Gastroesophageal sphincter (tissue), 3 donors: Measurements from ENCODE around the gene FLNC.

ENCODE experiments used
- EP300 ChIP-seq: sonication (generic); formaldehyde crosslinking; IDR thresholded peaks from one replicate; pipeline ENCODE4 v1.6.1; 2017; ENCODE audit warnings: antibody characterized with exemption, mild to moderate bottlenecking
- POLR2A ChIP-seq, 2 donors: fragments of 450-650 bp; IDR thresholded peaks; one replicate each; pipeline ENCODE4 v1.6.1; 2017; ENCODE audit warnings: antibody characterized with exemption in 2 of 2, mild to moderate bottlenecking in 2 of 2, moderate library complexity in 1 of 2
- TF ChIP-seq, protein P1 (sequence below), 4 experiments: fragments of 200-600 bp in 2 of 4; fragments of 450-650 bp in 2 of 4; sonication (generic) in 1 of 4; IDR thresholded peaks; one replicate each; pipeline ENCODE4 v1.5.1; 2017 to 2019; ENCODE audit warnings: antibody characterized with exemption in 4 of 4, mild to moderate bottlenecking in 2 of 4, moderate library complexity in 2 of 4

DNA sequence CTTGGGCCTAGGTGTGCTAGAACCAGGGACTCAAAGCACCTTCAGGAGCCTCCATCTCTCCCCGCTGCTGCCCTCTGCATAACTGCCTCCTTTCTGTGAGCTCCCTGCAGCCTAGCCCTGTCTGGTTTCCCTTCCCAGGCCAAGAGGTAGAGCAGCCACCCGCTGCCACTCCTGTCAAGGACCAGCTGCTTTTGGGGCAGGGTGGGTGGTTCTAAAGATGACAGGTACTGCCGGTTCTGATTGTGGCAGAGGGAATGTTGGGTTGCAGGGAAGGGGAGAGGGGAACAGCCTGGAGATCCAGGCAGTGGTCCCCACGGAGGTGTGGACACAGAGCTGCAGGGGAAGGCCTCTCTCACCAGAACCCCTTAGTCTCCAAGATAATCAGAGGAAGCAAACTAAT, 3.7 kb upstream of the FLNC start:
- TF ChIP-seq, protein P1, sequence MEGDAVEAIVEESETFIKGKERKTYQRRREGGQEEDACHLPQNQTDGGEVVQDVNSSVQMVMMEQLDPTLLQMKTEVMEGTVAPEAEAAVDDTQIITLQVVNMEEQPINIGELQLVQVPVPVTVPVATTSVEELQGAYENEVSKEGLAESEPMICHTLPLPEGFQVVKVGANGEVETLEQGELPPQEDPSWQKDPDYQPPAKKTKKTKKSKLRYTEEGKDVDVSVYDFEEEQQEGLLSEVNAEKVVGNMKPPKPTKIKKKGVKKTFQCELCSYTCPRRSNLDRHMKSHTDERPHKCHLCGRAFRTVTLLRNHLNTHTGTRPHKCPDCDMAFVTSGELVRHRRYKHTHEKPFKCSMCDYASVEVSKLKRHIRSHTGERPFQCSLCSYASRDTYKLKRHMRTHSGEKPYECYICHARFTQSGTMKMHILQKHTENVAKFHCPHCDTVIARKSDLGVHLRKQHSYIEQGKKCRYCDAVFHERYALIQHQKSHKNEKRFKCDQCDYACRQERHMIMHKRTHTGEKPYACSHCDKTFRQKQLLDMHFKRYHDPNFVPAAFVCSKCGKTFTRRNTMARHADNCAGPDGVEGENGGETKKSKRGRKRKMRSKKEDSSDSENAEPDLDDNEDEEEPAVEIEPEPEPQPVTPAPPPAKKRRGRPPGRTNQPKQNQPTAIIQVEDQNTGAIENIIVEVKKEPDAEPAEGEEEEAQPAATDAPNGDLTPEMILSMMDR (IDR thresholded peaks at IDR 0.05): no peak
- TF ChIP-seq EP300 (no peak), POLR2A (IDR thresholded peaks at IDR 0.05) (no peak)
